Stimulated activated CD4-positive, alpha-beta T cell treated with anti-CD3 and anti-CD28 coated beads, Interleukin-15, amount 100 ng/mL, for 1 hour (primary cell): Measurements from ENCODE around the gene BICD2.

Experiments
- DNase-seq, 2 donors: peaks; one replicate each; pipeline ENCODE4 v3.0.0-alpha.2; 2020; ENCODE audit warnings: low read depth in 1 of 2, low spot score in 1 of 2

BICD2 gene

DNA sequence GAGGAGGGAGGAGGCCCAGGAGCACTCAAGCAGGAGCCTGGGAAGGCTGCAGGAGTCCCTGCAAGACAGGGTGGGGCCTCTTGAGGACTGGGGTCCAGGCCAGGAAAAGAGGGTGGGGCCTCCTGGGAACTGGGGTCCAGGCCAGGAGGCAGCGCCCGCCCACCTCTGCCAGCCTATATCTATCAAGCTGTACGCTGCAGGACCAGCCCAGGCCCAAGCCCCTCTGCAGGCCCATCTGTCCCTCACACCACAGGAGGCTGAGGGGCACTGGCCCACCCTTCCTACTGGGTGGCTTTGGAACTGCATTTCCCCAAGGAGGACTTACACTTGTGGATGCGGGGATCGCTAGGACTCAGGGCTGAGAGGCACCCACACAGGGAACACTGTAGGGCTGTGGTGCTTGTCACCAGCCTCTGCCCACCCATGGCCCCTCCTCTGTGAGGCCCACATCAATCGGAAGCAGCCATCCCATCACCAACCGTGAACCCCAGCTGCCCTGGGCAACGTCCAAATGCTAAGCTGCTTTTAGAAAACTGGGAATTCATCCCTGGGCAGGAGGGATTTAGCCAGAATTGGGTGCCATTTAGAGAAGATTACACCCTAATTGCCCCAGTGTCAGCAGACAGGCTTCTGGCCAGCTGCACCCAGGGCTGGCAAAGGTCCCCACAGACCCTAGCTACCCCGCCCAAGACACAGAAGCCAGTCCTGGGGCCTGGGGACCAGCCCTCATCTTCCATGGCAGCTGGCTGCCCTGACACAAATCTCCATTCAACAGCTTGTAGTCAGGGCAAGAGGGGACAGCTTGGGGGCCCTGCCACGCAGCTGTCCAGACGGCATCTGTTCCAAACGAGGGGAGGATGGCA is 15.3 kb downstream of the BICD2 start:
- no peak for DNase-seq

- no peak for DNase-seq
These were observed 16.5 kb downstream of the BICD2 start for GRCh38 chr9:92748233-92748497.

DNA sequence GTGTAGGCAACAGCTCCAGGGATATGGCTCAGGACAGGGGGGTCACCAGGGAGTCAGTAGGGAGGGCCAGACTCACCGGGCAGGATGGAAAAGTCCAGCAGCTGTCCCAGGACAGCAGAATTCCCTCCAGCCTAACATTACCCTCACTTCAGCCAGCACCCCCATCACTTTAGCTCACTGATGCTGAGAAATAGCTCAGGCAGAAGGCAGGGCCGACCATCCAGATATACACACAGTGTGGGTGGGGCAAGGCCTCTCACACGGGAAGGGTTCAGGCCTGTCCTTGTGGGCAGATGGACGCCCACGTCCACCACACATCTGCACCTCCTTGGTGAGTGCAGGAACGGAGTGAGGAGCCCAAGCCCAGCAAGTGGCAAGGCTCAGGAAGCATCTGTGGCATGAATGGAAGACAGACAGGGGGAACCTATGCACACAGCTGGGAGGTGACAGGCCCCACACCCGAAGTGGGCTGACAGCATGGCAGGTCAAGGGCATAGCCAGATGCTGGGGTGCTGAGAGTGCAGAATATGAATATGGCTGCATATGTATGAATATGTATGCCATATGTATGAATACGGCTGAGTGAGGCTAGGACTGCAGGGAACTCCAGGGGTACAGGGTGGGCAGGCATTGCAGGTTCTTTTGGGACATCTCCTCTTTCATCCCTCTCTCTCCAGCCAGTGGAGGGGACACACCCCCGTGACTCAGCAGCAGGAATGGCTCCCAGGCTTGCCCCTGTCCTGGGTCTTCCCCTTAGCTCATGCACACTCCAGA is 17.0 kb downstream of the BICD2 start:
- no peak for DNase-seq

DNA sequence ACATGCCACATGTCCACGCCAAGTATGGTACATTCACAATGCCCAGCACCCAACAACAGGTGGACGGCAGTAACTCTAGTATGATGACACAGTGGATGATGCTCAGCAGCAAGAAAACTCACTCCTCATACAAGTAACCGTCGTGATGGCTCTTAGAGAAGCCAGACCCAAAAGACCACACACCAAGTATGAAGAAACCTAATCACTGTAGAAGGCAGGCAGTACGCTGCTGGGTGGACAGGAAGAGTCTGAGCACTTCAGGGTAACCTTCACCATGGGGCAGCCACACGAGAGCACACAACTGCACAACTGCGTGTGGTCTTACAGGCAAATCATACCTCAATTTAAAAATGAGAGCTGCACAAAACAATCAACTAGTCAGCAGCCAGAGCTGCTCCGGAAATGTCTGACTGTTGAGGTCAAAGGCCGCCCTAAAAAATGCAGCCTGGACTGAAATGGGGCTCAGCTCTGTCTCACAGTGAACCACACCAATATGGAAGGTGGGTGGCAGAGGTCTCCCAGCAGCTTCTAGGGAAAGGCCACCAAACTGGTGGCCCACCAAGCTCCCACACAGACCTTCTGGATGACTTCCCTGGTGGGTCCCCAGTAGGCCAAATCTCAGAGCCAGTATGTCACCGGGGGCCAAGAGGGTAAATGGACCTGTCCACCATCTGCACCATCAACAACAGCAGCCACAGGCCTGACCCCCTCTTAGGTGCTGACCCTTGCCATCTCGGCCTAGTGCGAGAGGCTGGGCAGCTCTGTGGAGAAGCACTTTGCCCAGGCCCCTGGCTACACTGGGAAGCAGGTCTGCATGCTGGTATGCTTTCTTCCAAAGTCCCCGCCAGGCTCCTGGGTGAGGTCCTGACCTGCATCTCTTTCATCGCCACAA is 17.8 kb downstream of the BICD2 start:
- no peak for DNase-seq

GRCh38 chr9:92745881-92746280 is 18.8 kb downstream of the BICD2 start:
- no peak for DNase-seq

GRCh38 chr9:92745331-92745730 is 19.3 kb downstream of the BICD2 start:
- no peak for DNase-seq

DNA sequence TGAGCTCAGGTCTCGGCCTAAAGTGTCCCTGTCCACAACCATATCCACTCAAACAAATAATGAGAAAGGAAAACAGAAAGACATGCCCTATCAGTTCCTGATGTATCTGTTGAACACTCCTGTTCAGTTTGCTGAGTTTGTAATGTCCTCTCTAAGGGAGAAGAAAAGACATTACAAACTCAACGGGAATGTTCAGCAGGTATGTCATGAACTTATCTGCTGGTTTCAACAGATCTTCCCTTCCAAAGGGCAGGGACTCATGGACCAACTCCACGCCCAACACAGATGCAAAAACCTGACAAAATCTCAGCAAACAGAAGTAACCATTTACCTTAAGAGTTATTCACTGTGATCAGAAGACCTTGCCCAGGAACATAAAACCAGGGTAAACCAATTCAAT is 23.7 kb downstream of the BICD2 start:
- DNase-seq, result no peak

- no peak for DNase-seq
These were observed 24.1 kb downstream of the BICD2 start for GRCh38 chr9:92740446-92740961.

DNA sequence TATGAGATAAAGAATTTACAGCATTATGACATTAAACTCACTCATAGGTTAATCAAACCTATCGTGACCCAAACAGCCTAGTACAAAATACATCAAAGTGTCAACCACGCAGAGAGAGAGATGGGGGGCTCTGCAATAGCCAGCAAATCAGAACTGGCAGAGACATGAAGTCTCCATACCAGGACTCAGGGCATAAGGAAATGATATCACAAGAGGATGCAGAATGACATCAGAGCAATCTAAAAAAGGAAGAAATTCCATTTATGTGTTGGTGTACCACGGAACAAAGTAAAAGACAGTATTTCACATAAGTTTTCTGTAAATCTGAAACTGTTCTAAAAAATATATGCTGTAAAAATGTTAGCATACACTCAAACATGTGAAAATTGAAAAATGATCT is 24.6 kb downstream of the BICD2 start:
- DNase-seq, result no peak

- DNase-seq, result no peak
These were observed 25.2 kb downstream of the BICD2 start for GRCh38 chr9:92739346-92739970.

GRCh38 chr9:92738661-92739081 is 26.0 kb downstream of the BICD2 start:
- DNase-seq, result no peak

- no peak for DNase-seq
These were observed 26.9 kb downstream of the BICD2 start for GRCh38 chr9:92737611-92738299.

DNA sequence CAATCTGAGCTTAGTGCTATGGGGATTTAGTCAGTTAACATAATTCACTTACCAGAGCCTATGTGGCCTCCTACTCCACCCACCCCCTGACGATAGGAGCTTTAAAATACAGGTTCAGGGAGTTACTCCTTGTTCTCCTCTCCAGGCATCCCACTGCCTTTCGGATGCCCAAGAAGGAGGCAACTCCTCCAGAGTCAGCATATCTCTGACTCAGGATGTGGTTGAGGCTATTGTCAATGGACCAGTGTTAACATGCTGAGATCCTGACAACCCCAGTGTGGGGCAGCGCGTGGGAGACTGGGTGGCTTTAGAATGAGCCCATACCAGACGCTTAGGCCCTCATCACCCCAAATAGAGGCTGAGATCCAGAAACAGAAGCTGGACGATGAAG is 27.4 kb downstream of the BICD2 start:
- no peak for DNase-seq

- no peak for DNase-seq
These were observed 27.9 kb downstream of the BICD2 start for GRCh38 chr9:92736563-92737215.

GRCh38 chr9:92735636-92736562 is 28.7 kb downstream of the BICD2 start:
- DNase-seq, result no peak

DNA sequence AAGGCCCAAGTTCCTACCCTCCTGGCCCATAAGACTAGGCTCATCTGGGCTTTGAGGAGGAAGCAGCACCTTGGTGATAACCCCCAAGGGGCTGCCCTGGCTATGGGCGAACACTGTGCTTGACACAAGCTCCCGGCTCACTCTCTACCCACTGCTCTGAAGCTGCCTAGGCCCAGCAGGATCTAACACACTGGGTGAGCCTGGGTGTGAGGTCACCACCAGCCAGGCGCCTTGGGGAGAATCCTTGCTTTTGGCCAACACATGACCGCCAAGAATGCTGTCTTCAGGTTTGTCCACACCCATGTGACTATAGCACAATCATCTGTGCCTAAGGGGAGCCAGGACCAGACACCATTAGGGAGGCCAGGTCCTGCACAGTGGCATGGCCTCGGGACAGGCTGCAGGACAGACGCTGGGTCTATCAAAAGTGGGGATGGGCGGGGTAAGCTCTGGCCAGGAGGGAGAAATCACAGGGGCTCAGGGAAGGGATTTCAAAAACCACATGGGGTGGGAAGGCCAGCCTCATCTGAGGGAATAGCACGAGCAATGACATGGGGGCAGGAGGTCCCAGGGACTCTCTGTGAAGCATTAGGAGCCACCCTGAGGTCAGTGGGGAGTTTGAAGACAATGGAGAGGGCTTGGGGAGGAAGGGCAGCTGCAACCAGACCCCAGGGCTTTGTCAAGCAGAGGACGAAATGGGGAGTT is 29.6 kb downstream of the BICD2 start:
- DNase-seq, result no peak

GRCh38 chr9:92730897-92731296 is 33.7 kb downstream of the BICD2 start:
- no peak for DNase-seq

GRCh38 chr9:92729735-92730155 is 34.9 kb downstream of the BICD2 start:
- DNase-seq, result no peak
